GM21717 (cell line): ENCODE data around the gene PGLYRP4.
"Not testable (repeated sequence)": the region's sequence is repeated elsewhere in the genome, so short reads cannot be mapped to it uniquely, and the experiment has no call there.

Source experiments
- ATAC-seq: cut with Tn5 transposase; IDR thresholded peaks from one replicate; pipeline ENCODE4 v1.9.1; 2021; ENCODE audit warnings: mild to moderate bottlenecking, moderate library complexity; ENCODE audit not compliant: unreplicated experiment

The PGLYRP4 gene

DNA sequence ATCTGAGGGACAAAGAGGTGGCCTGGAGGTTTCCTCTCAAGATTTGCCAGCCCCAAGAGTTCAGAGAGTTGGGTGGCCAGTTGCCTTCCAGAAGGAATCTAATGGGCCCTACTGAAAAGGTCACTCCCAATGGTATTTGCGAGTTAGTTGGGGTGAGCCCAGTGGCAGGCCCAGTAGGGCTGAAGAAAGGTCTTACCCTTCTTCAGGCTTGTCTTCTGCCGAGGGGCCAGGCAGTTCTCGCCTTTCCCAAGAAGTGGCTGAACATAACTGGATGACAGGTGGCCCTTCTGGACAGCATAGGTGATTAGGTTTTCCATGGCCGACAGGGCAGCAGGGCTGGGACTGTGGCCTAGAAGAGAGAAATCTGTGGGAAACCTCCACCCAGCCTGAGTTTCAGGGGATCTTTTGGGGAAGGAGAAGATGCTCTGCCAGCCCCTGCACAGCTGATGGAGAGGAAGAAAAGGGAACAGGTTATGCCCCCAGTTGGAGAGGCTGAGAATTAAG, 7.2 kb downstream of the PGLYRP4 start:
- ATAC-seq: no peak

DNA sequence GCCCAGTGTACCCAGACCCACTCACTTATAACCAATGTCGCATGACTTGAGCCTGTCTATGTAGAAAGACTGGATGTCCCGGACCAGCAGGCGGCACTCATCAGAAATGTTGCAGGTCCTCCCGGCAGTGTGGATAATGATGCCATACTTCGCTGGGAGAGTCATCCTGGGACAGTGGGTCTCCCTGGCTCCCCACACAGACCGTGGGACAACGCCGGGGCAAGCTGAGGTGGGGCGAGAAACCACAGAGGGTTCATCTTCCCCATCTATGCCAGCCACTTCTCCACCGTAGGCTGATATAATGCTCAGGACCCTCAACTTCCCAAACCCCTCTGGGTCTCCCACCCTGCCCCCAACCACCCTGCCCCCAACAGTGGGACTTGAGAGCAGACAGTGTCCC, 8.3 kb downstream of the PGLYRP4 start:
- no peak for ATAC-seq

DNA sequence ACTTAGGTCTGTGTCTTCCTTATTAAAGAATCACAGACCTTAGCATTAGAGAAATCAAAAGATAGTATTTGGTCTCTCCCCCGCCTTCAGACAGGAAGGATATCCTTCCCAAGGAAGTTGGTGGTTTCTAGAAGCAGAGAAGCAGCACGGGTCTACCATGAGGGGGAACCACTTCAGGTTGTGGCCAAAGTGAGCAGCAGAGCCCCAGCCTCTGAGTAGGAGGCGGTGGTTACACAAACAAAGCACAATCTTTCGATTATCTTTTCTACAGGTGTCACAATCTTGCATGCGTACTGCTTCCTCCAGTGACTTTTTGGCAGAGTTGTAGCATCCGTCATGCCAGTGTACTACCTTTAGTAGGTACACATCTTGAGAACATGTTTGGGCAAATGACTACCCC, 8.8 kb downstream of the PGLYRP4 start:
- ATAC-seq: no peak

DNA sequence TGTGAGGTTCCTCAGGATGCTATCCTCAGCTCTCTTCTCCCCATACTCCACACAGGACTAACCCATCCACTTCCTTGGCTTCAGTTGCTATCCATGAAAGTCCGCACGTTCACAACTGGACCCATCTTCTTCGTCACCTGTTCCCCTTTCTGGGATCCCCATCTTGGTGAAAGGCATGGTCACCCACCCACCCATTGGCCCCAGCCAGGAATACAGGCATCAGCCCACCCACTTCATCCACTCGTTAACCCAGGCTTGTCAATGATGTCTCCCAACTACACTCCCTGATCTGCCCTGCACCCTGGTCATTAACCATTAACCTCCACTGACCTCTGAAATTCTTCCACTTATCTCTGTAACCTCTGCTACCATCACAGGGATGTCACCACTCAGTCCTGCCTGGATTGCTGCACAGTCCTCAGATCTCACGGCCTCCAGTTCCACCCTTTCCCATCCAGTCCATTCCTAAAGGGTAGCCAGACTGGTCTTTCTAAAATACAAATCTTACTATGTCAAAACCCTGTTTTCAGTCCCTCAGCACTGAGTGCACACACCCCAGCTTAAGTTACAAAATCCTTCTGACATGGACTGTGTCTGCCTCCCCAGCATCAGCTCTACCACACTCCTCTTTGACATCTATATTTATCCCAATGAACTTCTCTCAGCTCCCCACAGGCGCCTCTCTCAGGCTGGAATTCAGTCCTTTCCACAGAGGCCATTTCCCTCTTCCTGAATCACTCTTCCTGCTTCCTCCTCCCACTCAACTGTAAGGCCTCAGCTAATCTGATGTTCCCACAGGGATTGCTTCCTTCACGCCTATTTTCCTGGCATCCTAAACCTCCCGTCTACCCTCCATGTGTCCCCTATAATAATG, 10.4 kb downstream of the PGLYRP4 start:
- no peak for ATAC-seq

DNA sequence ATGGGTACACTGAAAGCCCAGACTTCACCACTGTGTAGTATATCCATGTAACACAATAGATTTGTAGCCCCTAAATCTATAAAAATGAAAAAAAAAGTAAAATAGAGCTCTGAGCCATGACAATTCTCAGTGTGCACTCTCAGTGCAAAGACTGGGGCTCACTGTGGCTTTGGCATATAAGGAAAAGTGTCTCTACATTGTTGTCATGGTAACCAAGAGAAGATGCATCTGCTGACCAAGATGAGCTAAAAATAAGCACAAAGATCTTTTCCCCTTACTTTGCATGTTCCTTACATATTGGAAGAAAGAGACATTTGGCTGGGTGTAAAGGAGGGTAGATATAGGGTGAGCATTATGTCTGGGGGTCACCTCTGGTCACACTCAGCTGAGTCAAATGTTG, 12.0 kb downstream of the PGLYRP4 start:
- no peak for ATAC-seq

DNA sequence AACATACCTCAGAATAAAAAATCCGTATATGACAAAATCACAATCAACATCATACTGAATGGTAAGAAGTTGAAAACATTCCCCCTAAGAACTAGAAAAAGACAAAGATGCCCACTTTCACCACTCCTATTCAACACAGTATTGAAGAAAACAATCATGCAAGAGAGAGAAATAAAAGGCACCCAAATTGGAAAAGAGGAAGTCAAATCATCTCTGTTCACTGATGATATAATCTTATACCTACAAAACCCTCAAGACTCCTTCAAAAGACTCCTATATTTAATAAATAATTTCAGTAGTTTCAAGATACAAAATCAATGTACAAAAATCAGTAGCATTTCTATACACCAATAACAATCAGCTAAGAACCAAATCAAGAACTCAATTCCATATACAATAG, 14.7 kb downstream of the PGLYRP4 start:
- no peak for ATAC-seq

DNA sequence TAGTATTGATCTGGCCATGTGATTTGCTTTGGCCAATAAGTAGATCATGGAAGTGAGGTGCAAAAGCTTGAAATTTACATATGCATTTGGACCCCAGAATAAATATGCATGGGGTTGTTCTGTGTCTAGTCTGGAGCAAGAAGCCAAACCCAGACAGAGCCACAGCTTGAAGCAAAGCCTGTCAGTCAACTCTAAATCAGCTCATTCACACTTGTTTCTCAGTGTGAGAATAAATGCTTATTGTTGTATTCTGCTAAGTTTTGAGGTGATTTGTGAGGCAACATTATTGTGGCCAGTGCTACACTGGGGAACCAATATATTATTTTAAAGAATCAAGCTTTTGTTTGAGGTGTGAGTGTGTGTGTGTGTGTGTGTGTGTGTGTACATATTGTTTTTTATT, 23.7 kb downstream of the PGLYRP4 start:
- ATAC-seq: no peak

DNA sequence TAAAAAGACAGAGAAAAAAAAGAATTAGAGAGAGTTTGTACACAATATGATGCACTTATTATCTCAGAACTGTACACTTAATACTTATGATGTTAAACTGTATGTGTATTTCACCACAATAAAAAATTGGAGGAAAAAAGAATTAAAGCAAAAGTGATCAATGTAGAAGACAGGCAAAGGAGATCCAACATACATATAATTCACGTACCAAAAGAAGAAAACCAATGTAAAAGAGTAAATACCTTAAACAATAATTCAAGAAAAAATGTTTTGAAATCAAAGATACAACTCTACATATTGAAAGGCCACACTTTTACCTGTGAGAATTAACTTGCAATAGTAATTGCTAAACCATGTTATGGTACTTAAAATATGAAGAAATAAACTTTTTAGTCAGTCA, 26.1 kb downstream of the PGLYRP4 start:
- no peak for ATAC-seq

DNA sequence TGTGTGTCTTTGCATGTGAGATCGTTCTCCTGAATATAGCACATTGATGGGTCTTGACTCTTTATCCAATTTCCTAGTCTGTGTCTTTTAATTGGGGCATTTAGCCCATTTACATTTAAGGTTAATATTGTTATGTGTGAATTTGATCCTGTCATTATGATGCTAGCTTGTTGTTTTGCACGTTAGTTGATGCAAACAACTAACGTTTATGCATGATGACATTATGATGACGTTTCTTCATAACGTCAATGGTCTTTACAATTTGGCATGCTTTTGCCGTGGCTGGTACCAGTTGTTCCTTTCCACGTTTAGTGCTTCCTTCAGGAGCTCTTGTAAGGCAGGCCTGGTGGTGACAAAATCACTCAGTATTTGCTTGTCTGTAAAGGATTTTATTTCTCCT, 30.5 kb downstream of the PGLYRP4 start:
- not testable (repeated sequence) for ATAC-seq

DNA sequence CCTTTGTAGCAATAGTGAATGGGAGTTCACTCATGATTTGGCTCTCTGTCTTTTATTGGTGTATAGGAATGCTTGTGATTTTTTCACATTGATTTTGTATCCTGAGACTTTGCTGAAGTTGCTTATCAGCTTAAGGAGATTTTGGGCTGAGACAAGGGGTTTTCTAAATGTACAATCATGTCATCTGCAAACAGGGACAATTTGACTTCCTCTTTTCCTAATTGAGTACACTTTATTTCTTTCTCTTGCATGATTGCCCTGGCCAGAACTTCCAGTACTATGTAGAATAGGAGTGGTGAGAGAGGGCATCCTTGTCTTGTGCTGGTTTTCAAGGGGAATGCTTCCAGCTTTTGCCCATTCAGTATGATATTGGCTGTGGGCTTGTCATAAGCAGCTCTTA, 32.6 kb downstream of the PGLYRP4 start:
- not testable (repeated sequence) for ATAC-seq

DNA sequence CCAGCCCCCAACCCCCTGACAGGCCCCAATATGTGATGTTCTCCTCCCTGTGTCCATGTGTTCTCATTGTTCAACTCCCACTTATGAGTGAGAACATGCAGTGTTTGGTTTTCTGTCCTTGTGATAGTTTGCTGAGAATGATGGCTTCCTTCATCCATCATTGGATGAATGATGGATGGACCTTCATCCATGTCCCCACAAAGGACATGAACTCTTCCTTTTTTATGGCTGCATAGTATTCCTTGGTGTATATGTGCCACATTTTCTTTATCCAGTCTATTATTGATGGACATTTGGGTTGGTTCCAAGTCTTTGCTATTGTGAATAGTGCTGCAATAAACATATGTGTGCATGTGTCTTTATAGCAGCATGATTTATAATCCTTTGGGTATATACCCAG, 34.3 kb downstream of the PGLYRP4 start:
- ATAC-seq: not testable (repeated sequence)

DNA sequence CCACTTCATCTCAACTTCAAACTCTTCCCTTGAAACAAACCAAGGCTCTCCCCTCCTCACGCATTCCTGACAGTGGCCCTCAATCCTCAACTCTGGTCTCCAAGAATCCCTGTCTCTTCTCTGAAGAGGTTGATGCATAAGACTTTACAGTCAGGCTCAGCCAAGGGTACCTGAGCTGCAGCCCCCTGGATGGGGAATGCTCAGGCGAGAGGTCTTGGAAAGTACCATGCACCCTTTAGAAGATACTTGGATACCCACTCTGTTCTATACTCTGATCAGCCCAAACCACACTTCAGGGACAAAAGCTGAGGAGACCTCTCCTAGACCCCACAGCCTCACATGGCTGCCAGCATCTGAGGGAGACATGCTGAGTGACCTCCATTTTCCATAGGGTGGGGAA, 35.4 kb downstream of the PGLYRP4 start:
- no peak for ATAC-seq

DNA sequence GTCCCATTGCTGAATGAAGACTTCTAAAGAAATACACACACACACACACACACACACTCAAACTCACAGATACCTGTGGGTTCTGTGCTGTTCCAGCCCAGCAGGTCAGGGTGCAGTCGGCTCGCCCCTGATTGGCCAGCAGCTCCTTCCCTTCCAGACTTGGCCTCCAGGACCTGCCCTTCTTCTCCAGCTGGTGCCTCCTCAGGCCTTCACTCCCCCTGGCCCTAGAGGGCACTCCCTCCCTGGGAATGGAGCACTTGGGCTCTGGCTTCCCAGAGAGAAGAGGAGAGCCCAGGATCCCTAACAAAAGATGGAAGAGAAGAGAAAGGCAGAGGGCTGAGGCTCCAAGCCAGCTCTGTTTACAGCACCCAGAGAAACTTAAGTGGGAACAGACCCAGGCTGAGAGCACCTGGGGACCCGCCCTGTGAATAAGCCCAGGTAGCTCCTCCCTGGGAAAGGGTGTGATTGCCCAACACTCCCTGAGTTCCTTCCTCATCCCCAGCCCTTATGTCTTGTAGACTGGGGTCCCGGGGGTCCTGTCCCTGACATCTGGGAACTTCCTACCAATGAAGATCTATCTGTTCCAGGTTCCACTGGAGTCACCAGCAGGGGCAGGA, 36.0 kb downstream of the PGLYRP4 start, which contains the start of gene PGLYRP3:
PGLYRP3 (minus strand) TSS at position 383 of the 617 bp plus-strand sequence. CDS start 2,287 bp downstream, outside the sequence.
- ATAC-seq: no peak

DNA sequence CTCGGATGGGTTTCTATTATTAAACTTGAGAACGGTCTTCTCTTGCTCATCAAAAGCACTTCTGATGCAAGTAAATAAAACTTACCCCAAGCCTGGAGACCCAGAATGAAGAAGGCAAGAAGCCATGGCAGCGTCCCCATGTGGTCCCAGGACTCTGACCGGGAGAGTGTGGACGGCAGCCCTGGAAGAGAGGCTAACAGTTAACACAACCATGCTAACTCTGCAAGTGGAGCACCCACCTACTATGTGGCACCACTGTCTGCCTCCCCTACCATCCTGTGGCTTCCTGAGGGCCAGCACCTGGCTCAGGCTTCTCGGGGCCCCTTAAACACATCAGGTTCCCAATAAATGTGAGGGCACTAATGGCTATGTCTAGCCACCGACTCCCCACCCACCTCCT, 38.1 kb downstream of the PGLYRP4 start:
- no peak for ATAC-seq

DNA sequence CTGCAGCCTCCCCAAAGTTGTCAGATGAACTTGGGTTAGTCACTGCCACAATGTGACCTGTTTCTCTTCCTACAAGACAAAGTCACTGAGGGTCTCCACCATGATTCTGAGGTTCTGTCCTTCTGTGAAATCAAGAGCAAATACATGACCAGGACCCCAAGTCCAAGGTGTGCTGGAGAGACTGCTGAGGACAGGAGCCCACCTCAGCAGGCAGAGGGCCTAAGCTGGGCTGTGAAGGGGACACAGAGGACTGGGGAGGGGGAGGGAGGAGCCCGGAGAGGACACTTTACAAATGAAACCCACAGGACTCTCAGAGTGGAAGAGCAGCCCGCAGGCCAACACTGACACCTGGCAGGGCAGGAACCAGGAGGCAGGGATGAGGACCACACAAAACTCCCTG, 39.2 kb downstream of the PGLYRP4 start:
- ATAC-seq: no peak

DNA sequence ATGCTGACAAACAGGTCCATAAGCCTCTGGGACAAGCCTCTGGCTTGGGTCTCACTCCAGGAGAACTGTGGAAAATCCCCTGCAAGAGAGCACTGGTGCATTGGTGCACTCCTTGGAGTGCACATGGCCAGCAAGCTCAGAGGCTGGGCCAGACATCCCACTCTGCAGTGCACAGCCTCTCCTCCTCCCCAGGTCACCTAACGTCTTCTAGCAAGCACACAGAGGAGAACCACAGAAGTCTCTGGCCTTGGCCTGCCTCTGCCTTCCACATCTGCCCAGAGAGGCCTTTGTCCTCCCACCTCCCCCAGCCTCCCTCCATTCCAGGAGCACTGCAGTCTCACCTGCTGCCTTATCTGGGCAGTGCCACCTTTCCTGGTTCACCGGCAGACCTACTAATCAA, 40.1 kb downstream of the PGLYRP4 start:
- no peak for ATAC-seq

DNA sequence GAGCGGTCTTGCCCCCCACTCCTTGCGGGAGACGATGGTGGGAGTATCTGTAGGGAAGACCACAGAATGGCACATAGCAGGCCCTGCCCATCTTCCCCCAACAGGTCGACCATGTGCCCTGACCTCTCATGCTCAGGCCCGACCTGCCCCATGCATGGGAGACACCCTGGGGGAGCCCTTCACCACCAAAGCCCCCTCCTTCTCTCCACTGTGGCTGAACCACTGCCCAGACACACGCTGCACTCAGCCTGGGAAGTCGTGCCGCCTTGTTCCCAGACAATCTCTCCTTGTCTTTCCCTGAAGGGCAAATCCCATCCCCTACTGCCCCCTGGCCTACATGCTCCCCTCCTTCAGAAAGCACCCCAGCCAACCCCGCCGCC, 41.4 kb downstream of the PGLYRP4 start:
- ATAC-seq: no peak

DNA sequence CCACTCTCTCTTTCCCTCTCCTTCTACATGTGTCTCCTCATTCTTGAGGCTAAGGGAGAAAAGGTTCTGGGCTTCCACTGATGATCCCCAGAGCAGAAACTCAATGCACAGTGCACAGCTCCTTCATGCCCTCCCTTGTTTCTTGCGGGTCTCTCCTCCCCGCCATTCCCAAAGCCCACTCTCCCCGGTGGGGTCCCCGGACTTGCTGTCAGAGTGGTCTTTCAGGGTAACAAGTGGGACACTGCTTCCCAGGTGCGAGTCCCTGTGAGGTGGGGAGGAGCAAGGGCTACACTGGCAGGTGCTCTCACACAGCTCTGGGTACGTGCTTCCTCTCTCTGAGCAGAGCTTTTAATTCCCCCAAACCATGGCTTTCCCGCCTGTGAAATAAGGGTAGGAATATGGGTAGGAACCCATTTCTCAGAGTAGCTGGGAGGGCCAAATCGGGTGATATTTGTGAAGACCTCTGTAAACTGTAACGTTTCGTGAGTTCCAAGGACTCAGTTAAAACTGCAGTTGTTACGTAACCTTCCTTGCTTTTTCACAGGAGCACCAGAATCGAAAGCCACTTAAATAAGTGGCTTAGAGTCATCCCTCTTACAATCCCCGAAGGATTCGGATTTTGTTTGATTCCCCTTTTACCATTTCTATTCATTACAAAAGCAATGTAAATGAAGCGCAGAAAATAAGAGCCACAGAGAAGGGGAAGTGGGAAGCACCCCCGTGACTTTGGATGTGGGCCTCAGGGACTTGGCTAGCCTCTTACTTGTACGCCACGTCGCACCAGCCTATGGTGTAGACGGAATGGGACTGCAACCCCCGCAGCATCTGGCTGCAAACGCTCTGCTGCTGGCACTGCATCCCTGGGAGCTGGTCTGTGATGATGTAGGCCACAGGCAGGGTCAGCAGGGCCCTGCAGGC, 42.1 kb downstream of the PGLYRP4 start:
- no peak for ATAC-seq

DNA sequence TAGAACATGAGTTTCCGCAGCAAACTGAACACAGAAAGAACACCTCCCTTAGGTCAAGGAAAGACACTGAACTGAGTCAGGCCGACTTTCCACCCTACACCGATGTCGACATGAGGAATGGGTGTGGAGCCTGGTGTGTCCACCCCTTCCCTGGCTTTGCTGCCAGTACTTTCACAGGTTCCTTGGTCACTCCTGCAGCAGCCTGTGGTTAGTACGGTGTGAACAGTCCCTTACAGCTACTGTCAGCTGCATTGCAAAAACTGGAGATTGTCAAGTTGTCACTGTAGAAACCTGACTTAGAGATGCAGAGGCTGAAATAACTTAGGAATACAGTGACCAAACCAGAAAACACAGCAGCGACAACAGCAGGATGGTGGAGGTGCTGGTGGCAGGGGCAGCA, 43.0 kb downstream of the PGLYRP4 start:
- no peak for ATAC-seq

DNA sequence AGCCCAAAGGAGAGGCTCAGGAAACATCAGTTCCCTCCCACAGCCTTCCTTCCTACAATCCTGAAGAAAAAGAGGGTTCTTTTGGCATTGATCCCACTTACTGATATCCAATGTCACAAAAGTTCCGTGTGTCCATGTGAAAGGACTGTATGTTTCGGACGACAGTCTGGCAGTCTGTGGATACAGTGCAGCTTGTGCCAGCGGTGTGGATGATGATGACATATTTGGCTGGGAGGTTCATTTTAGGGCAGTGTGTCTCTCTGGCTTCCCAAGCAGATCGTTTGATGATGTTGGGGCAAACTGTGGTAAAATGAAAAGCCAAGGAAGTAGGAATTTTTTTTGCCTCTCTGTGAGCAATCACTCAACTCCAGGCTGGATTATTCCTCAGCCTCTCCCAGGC, 46.3 kb downstream of the PGLYRP4 start:
- ATAC-seq: no peak

DNA sequence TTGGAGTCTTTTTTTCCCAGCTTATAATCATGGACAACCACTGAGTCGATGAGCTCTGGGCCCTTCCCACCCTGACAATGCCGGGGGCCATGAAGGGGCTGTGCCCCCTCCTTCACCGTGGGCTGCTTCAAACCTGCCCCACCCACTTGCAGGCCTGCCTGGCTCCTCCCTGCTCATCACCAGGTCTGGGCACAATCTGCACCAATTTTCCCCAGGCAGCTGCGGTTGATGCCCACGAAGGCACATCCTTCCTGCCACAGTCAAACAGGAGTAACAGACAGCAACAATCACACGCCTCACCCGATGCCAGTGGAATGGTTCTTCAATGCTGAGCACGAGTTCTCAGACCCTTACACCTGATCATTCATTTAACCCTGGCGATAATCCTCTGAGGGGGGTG, 54.8 kb downstream of the PGLYRP4 start:
- no peak for ATAC-seq
